Muscle of back (tissue), 11 donors: ENCODE results near the gene LTC4S. TPM values are rescaled to one million over a fixed set of nuclear protein-coding genes. Genes with fewer than 3 reads are reported as not detected.
"Not testable (repeated sequence)": the region's sequence is repeated elsewhere in the genome, so short reads cannot be mapped to it uniquely, and the experiment has no call there.

Source experiments
- DNase-seq, 3 donors: peaks; one replicate each; pipeline versions ENCODE4 v3.0.0 to v3.0.0-alpha.2; 2013
- polyA plus RNA-seq, 10 donors: library from polyadenylated mRNA; unstranded; fragments of 120-200 nt; gene quantifications; one replicate each; pipeline ENCODE4 v1.2.1, GENCODE V29; 2013; ENCODE audit not compliant: insufficient read length in 10 of 10

The LTC4S gene
- polyA plus RNA-seq, 10 donors = 1.3 to 3.3 (median 2.2) TPM

GRCh38 chr5:179768326-179769085 is 25.3 kb upstream of the LTC4S start:
- DNase-seq = no peak

GRCh38 chr5:179769271-179769670 is 24.5 kb upstream of the LTC4S start:
- DNase-seq = no peak

- DNase-seq = no peak
These were observed 24.0 kb upstream of the LTC4S start for GRCh38 chr5:179769796-179770195.

- DNase-seq = no peak
These were observed 22.4 kb upstream of the LTC4S start for GRCh38 chr5:179771311-179771895.

- no peak for DNase-seq
These were observed 21.4 kb upstream of the LTC4S start for GRCh38 chr5:179772351-179772750.

GRCh38 chr5:179773686-179774040 is 20.1 kb upstream of the LTC4S start:
- DNase-seq = no peak

GRCh38 chr5:179774442-179774841 is 19.3 kb upstream of the LTC4S start:
- no peak for DNase-seq

- DNase-seq = no peak
These were observed 17.3 kb upstream of the LTC4S start for GRCh38 chr5:179776411-179776938.

GRCh38 chr5:179777456-179777855 is 16.3 kb upstream of the LTC4S start:
- DNase-seq = no peak

GRCh38 chr5:179777909-179778308 is 15.9 kb upstream of the LTC4S start:
- no peak for DNase-seq

GRCh38 chr5:179778591-179778990 is 15.2 kb upstream of the LTC4S start:
- DNase-seq = no peak

- DNase-seq = no peak
These were observed 14.0 kb upstream of the LTC4S start for GRCh38 chr5:179779826-179780225.

GRCh38 chr5:179780362-179780761 is 13.4 kb upstream of the LTC4S start:
- no peak for DNase-seq

- DNase-seq = no peak
These were observed 11.9 kb upstream of the LTC4S start for GRCh38 chr5:179781846-179782245.

GRCh38 chr5:179783128-179783527 is 10.7 kb upstream of the LTC4S start:
- DNase-seq = no peak

GRCh38 chr5:179786861-179787260 is 6.9 kb upstream of the LTC4S start:
- no peak for DNase-seq

GRCh38 chr5:179788193-179788854 is 5.5 kb upstream of the LTC4S start:
- no peak for DNase-seq

GRCh38 chr5:179789278-179789677 is 4.5 kb upstream of the LTC4S start:
- not testable (repeated sequence) for DNase-seq

GRCh38 chr5:179791881-179792611 is 1.7 kb upstream of the LTC4S start:
- peak in 1 of 3 donors; percentile 57 for DNase-seq

GRCh38 chr5:179792612-179793467 is 946 bp upstream of the LTC4S start:
- no peak for DNase-seq

GRCh38 chr5:179794171-179794570 is 385 bp downstream of the LTC4S start:
- DNase-seq = no peak
